Activated B cell treated with CpG ODN at 0.5 μM for 24 hours (primary cell): Measurements from ENCODE around the gene HES1. TPM values are rescaled to one million over a fixed set of nuclear protein-coding genes. Genes with fewer than 3 reads are reported as not detected.

ENCODE experiments used
- ATAC-seq: fragments of 200-7000 bp; cut with Tn5 transposase; one replicate; pipeline ENCODE4 v1.10.0; 2021; ENCODE audit warnings: low read depth, mild to moderate bottlenecking, moderate library complexity
- CTCF ChIA-PET: fragments of 350-600 bp; sonication (Branson Sonifier 250); formaldehyde crosslinking; loops from one replicate; lab custom pipeline; 2021; ENCODE audit warnings: antibody characterized with exemption; lab: Charles Lee
- POLR2A ChIA-PET: fragments of 350-600 bp; sonication (Branson Sonifier 250); formaldehyde crosslinking; loops from one replicate; lab custom pipeline; 2021; ENCODE audit warnings: antibody characterized with exemption; lab: Charles Lee
- DNase-seq: peaks from one replicate; pipeline ENCODE4 v3.0.0; 2022
- H3K27ac Mint-ChIP-seq: one replicate; pipeline ENCODE4 v1.8.0; 2020; ENCODE audit warnings: mixed read lengths
- H3K27me3 Mint-ChIP-seq: one replicate; pipeline ENCODE4 v1.8.0; 2021; ENCODE audit warnings: mixed read lengths
- H3K36me3 Mint-ChIP-seq: one replicate; pipeline ENCODE4 v1.8.0; 2021; ENCODE audit warnings: low read depth, mixed read lengths
- H3K4me1 Mint-ChIP-seq: one replicate; pipeline ENCODE4 v1.8.0; 2021; ENCODE audit warnings: mixed read lengths
- H3K4me3 Mint-ChIP-seq: one replicate; pipeline ENCODE4 v1.8.0; 2020; ENCODE audit warnings: mild to moderate bottlenecking, mixed read lengths
- H3K9me3 Mint-ChIP-seq: one replicate; pipeline ENCODE4 v1.8.0; 2020; ENCODE audit warnings: mixed read lengths
- CTCF ChIP-seq: fragments of 200-600 bp; IDR thresholded peaks from one replicate; pipeline ENCODE4 v1.8.0; 2022; ENCODE audit warnings: antibody characterized with exemption, mild to moderate bottlenecking
- intact Hi-C: fragments of 100-400 bp; cut with micrococcal nuclease; formaldehyde crosslinking; loops from one replicate; pipeline ENCODE4 v1.15.1; 2024
- total RNA-seq: library from RNA; stranded (reverse); gene quantifications from 2 replicates; pipeline ENCODE4 v1.2.3, GENCODE V29; 2022

The HES1 gene
- total RNA-seq, 1 donor from 2014 or later = 5.9 TPM

GRCh38 chr3:194184801-194185200 is 48.9 kb downstream of the HES1 start:
- Mint-ChIP-seq H3K9me3 (no peaks in the 10 kb centered on the region), H3K4me3 (no peak overlapping the region), H3K27me3 (peaks cover 3% of the 10 kb centered on the region), H3K27ac (no peak overlapping the region), H3K36me3 (no peaks in the 10 kb centered on the region), H3K4me1 (no peaks in the 10 kb centered on the region)
- CTCF ChIA-PET = no interaction called here
- POLR2A ChIA-PET = no interaction called here
- ATAC-seq = no peak
- DNase-seq = no peak
- intact Hi-C loops = no loop called here
- no peak for TF ChIP-seq CTCF

GRCh38 chr3:194185221-194185620 is 49.3 kb downstream of the HES1 start:
- no peak for ATAC-seq
- Mint-ChIP-seq H3K36me3 (no peaks in the 10 kb centered on the region), H3K9me3 (no peaks in the 10 kb centered on the region), H3K4me3 (no peak overlapping the region), H3K27me3 (peaks cover 3% of the 10 kb centered on the region), H3K4me1 (no peaks in the 10 kb centered on the region), H3K27ac (no peak overlapping the region)
- no peak for DNase-seq
- intact Hi-C loops = no loop called here
- CTCF ChIA-PET = no interaction called here
- TF ChIP-seq CTCF = no peak
- POLR2A ChIA-PET = no interaction called here

GRCh38 chr3:194187233-194187944 is 51.4 kb downstream of the HES1 start:
- no peaks in the 10 kb centered on the region for H3K4me1 Mint-ChIP-seq
- H3K9me3 Mint-ChIP-seq = no peaks in the 10 kb centered on the region
- H3K27ac Mint-ChIP-seq = no peak overlapping the region
- no peak for ATAC-seq
- POLR2A ChIA-PET = no interaction called here
- no peaks in the 10 kb centered on the region for H3K36me3 Mint-ChIP-seq
- CTCF ChIA-PET = no interaction called here
- H3K4me3 Mint-ChIP-seq = no peak overlapping the region
- intact Hi-C loops = no loop called here
- no peak for DNase-seq
- H3K27me3 Mint-ChIP-seq = peaks cover 3% of the 10 kb centered on the region
- no peak for TF ChIP-seq CTCF

Other genes starting within 250 kb of the HES1 start
- gene CPN2, start 215.2 kb downstream of the HES1 start, total RNA-seq = not detected in 2 replicates
- gene LRRC15, start 233.6 kb downstream of the HES1 start, total RNA-seq = not detected in 2 replicates